Esophagus muscularis mucosa (tissue), 4 donors: Measurements from ENCODE around the gene RBM19.

ENCODE experiments used
- EP300 ChIP-seq: sonication (generic); formaldehyde crosslinking; IDR thresholded peaks from one replicate; pipeline ENCODE4 v1.6.1; 2017; ENCODE audit warnings: antibody characterized with exemption
- POLR2A ChIP-seq: fragments of 450-650 bp; IDR thresholded peaks from one replicate; pipeline ENCODE4 v1.6.1; 2017; ENCODE audit warnings: antibody characterized with exemption, moderate library complexity, mild to moderate bottlenecking, low read depth
- POLR2AphosphoS5 ChIP-seq, 2 donors: sonication (generic); formaldehyde crosslinking; IDR thresholded peaks; one replicate each; pipeline ENCODE4 v1.6.1; 2017; ENCODE audit warnings: antibody characterized with exemption in 2 of 2
- TF ChIP-seq, protein P1 (sequence below), 3 experiments: fragments of 200-600 bp in 2 of 3; fragments of 450-650 bp in 1 of 3; sonication (generic) in 2 of 3; IDR thresholded peaks; one replicate each; pipeline ENCODE4 v1.5.1; 2017 to 2019; ENCODE audit warnings: antibody characterized with exemption in 3 of 3, mild to moderate bottlenecking in 2 of 3, moderate library complexity in 1 of 3

DNA sequence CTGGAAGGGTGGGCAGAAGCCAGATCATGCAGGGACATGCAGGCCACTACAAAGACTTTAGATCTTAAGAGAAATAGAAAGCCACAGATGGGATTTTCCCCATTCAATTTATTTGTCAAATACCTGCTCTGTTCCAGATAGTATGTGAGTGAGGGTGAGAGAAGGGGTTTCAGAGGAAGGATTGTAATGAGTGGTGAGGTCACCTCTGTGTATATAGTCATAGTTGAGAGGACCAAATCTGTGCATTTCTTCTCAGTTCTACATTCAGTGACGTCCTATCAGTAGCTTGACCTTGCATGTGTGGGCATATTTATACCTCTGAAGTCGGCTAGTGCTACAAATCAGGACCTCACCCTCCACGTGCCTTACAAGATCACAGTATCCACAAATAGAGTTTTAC, 31.2 kb upstream of the RBM19 start:
- no peak for TF ChIP-seq EP300
- TF ChIP-seq, protein P1, sequence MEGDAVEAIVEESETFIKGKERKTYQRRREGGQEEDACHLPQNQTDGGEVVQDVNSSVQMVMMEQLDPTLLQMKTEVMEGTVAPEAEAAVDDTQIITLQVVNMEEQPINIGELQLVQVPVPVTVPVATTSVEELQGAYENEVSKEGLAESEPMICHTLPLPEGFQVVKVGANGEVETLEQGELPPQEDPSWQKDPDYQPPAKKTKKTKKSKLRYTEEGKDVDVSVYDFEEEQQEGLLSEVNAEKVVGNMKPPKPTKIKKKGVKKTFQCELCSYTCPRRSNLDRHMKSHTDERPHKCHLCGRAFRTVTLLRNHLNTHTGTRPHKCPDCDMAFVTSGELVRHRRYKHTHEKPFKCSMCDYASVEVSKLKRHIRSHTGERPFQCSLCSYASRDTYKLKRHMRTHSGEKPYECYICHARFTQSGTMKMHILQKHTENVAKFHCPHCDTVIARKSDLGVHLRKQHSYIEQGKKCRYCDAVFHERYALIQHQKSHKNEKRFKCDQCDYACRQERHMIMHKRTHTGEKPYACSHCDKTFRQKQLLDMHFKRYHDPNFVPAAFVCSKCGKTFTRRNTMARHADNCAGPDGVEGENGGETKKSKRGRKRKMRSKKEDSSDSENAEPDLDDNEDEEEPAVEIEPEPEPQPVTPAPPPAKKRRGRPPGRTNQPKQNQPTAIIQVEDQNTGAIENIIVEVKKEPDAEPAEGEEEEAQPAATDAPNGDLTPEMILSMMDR (IDR thresholded peaks at IDR 0.05): no peak
- no peak for TF ChIP-seq POLR2AphosphoS5 (IDR thresholded peaks at IDR 0.05)
- TF ChIP-seq POLR2A: no peak
